SK-N-SH (cell line): ENCODE results near the gene DIS3L2. TPM values are rescaled to one million over a fixed set of nuclear protein-coding genes. Genes with fewer than 3 reads are reported as not detected.

Experiments
- CTCF ChIA-PET: fragments of 300-600, 350-600 bp; formaldehyde crosslinking; extraction: SDS; loops from one replicate; lab custom pipeline; 2021; lab: Yijun Ruan, JAX
- POLR2A ChIA-PET: fragments of 350-600 bp; sonication (Branson Sonifier 250); formaldehyde crosslinking; extraction: SDS; loops from one replicate; lab custom pipeline; 2020; ENCODE audit warnings: antibody characterized with exemption, inconsistent platforms; lab: Yijun Ruan, JAX
- DNase-seq: peaks from one replicate; pipeline ENCODE4 v3.0.0; 2012
- H2AFZ ChIP-seq: fragments of 200-600 bp; sonication (generic); 2 replicates; pipeline ENCODE4 v1.8.1; 2016; ENCODE audit warnings: antibody characterized with exemption, mild to moderate bottlenecking, low read depth
- H3F3A ChIP-seq: fragments of 200-600 bp; sonication (generic); replicated peaks from 2 replicates; pipeline ENCODE3; 2016; ENCODE audit warnings: antibody characterized with exemption, mild to moderate bottlenecking; ENCODE audit not compliant: insufficient read depth
- H3K27ac ChIP-seq, 2 experiments: fragments of 200-500 bp in 1 of 2; fragments of 200-600 bp in 1 of 2; sonication (Bioruptor generic) in 1 of 2; sonication (generic), shearing (Covaris generic) in 1 of 2; 2 replicates each; pipeline versions ENCODE4 v1.5.1 to v1.6.1; 2014 to 2016; ENCODE audit warnings: low read depth in 2 of 2, inconsistent platforms in 1 of 2, low read length in 1 of 2, mild to moderate bottlenecking in 1 of 2, mixed read lengths in 1 of 2
- H3K27me3 ChIP-seq: fragments of 200-600 bp; sonication (generic), shearing (Covaris generic); 2 replicates; pipeline ENCODE4 v1.6.1; 2016; ENCODE audit warnings: mixed run types; ENCODE audit not compliant: insufficient read depth
- H3K36me3 ChIP-seq, 2 experiments: fragments of 200-500 bp in 1 of 2; fragments of 200-600 bp in 1 of 2; sonication (Bioruptor generic) in 1 of 2; sonication (generic) in 1 of 2; replicated peaks in 1 of 2; 2 replicates each; pipeline versions ENCODE3 to v1.5.1; 2014 to 2016; ENCODE audit warnings: low read length in 1 of 2, mild to moderate bottlenecking in 1 of 2; ENCODE audit not compliant: insufficient read depth in 2 of 2, control insufficient read depth in 1 of 2
- H3K4me1 ChIP-seq, 2 experiments: fragments of 200-500 bp in 1 of 2; fragments of 200-600 bp in 1 of 2; sonication (Bioruptor generic) in 1 of 2; sonication (generic), shearing (Covaris generic) in 1 of 2; 2 replicates each; pipeline versions ENCODE4 v1.5.1 to v1.6.1; 2014 to 2016; ENCODE audit warnings: low read depth in 1 of 2, low read length in 1 of 2, mixed run types in 1 of 2; ENCODE audit not compliant: insufficient read depth in 2 of 2, control insufficient read depth in 1 of 2
- H3K4me2 ChIP-seq: fragments of 200-600 bp; sonication (generic), shearing (Covaris generic); 2 replicates; pipeline ENCODE4 v1.6.1; 2017; ENCODE audit warnings: mixed run types
- H3K4me3 ChIP-seq, 2 experiments: fragments of 200-500 bp in 1 of 2; fragments of 200-600 bp in 1 of 2; sonication (Bioruptor generic) in 1 of 2; sonication (generic), shearing (Covaris generic) in 1 of 2; 2 replicates each; pipeline versions ENCODE4 v1.5.1 to v1.8.1; 2014 to 2016; ENCODE audit warnings: low read depth in 2 of 2, inconsistent platforms in 1 of 2, low read length in 1 of 2, mild to moderate bottlenecking in 1 of 2, mixed read lengths in 1 of 2, moderate library complexity in 1 of 2
- H3K79me2 ChIP-seq: fragments of 200-600 bp; sonication (generic); 2 replicates; pipeline ENCODE4 v1.8.1; 2017; ENCODE audit warnings: mild to moderate bottlenecking; ENCODE audit not compliant: insufficient read depth
- H3K9ac ChIP-seq: fragments of 200-600 bp; sonication (generic); 2 replicates; pipeline ENCODE4 v1.6.1; 2017; ENCODE audit warnings: mixed run types
- H3K9me2 ChIP-seq: fragments of 200-600 bp; sonication (generic); 2 replicates; pipeline ENCODE4 v1.6.1; 2017; ENCODE audit warnings: mixed run types
- H3K9me3 ChIP-seq: fragments of 200-600 bp; sonication (generic); 2 replicates; pipeline ENCODE4 v1.6.1; 2017; ENCODE audit warnings: mixed run types, mild to moderate bottlenecking, moderate library complexity
- H4K20me1 ChIP-seq: fragments of 200-600 bp; sonication (generic); 2 replicates; pipeline ENCODE4 v1.6.1; 2017; ENCODE audit warnings: mild to moderate bottlenecking, mixed run types; ENCODE audit not compliant: insufficient read depth
- CHD2 ChIP-seq: fragments of 150-350 bp; IDR thresholded peaks from 2 replicates; pipeline ENCODE4 v1.6.1; 2018; ENCODE audit warnings: low read length; ENCODE audit not compliant: partially characterized antibody
- EZH2phosphoT487 ChIP-seq: fragments of 200-600 bp; sonication (generic); IDR thresholded peaks from 2 replicates; pipeline ENCODE4 v1.6.1; 2017; ENCODE audit warnings: low read depth, mixed run types, mild to moderate bottlenecking, antibody characterized with exemption, moderate library complexity, borderline replicate concordance
- FOXM1 ChIP-seq: IDR thresholded peaks from 2 replicates; pipeline ENCODE4 v1.4.0; 2012; ENCODE audit warnings: low read depth, mild to moderate bottlenecking
- JUND ChIP-seq: IDR thresholded peaks from 2 replicates; pipeline ENCODE4 v1.4.0; 2012
- MXI1 ChIP-seq: IDR thresholded peaks from 2 replicates; pipeline ENCODE4 v1.6.1; 2012; ENCODE audit warnings: mild to moderate bottlenecking, low read depth, low read length, improper control_type of control experiment
- NFIC ChIP-seq: IDR thresholded peaks from 2 replicates; pipeline ENCODE4 v1.4.0; 2012; ENCODE audit warnings: borderline replicate concordance
- POLR2AphosphoS5 ChIP-seq: IDR thresholded peaks from 2 replicates; pipeline ENCODE4 v1.6.1; 2012; ENCODE audit warnings: low read depth, low read length
- RAD21 ChIP-seq: IDR thresholded peaks from 2 replicates; pipeline ENCODE4 v1.6.1; 2012; ENCODE audit warnings: mild to moderate bottlenecking, low read length
- RCOR1 ChIP-seq: fragments of 150-350 bp; IDR thresholded peaks from 2 replicates; pipeline ENCODE4 v1.6.1; 2017; ENCODE audit warnings: antibody characterized with exemption, low read length
- RFX5 ChIP-seq: IDR thresholded peaks from 2 replicates; pipeline ENCODE4 v1.6.1; 2012; ENCODE audit warnings: mild to moderate bottlenecking, improper control_type of control experiment, low read length
- SIN3A ChIP-seq: IDR thresholded peaks from 2 replicates; pipeline ENCODE4 v1.6.1; 2012; ENCODE audit warnings: low read depth, mild to moderate bottlenecking, low read length, moderate library complexity, borderline replicate concordance
- SMC3 ChIP-seq: IDR thresholded peaks from 2 replicates; pipeline ENCODE4 v1.6.1; 2012; ENCODE audit warnings: low read depth, low read length, improper control_type of control experiment
- YY1 ChIP-seq: IDR thresholded peaks from 2 replicates; pipeline ENCODE4 v1.4.0; 2012; ENCODE audit warnings: low read depth, mild to moderate bottlenecking
- WGBS: methylation state at CpG from one replicate; pipeline ENCODE4 v1.1.6; 2017; ENCODE audit warnings: low lambda C conversion rate; 5-methylcytosine and 5-hydroxymethylcytosine counted together
- polyA plus RNA-seq, 3 experiments: library from polyadenylated mRNA; depleted of rRNA; stranded (reverse); fragments of >200 nt; gene quantifications; 2 replicates each; pipeline ENCODE4 v1.2.3, GENCODE V29; 2012
- TF ChIP-seq, protein P1 (sequence below): IDR thresholded peaks from 2 replicates; pipeline ENCODE4 v1.6.1; 2012; ENCODE audit warnings: mild to moderate bottlenecking, low read depth, low read length, moderate library complexity
- TF ChIP-seq, protein P2 (sequence below): IDR thresholded peaks from 2 replicates; pipeline ENCODE4; 2012
- TF ChIP-seq, protein P3 (sequence below): IDR thresholded peaks from 2 replicates; pipeline ENCODE4 v1.4.0; 2012; ENCODE audit warnings: low read depth

DIS3L2 gene
- polyA plus RNA-seq, 1 of the 3 experiments (the other 2 are of a cell fraction) = 17.9 TPM

DNA sequence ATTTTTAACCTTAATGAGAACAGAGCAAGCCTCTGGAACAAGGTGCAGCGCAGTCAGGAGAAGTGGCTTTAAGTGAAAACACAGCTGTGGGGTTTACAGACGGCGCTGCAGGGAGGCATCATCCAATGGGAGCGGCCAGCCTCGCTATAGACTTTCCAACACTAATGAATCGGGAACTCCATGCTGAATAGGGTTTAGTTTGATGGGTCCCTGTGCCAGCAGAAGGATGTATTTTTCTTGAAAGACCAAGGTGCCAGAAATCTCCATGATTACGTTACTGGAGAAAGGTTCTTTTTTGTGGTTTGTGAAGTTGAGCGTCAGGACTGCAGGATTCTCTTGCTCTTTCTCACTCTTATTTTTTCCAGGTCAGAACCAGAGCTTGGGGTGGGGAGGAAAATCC, 329.2 kb downstream of the DIS3L2 start:
- H3K9me2 ChIP-seq = no peaks in the 10 kb centered on the region
- H3F3A ChIP-seq = no peaks in the 10 kb centered on the region
- H4K20me1 ChIP-seq = no peaks in the 10 kb centered on the region
- no peak overlapping the region for H2AFZ ChIP-seq
- TF ChIP-seq MXI1 (no peak), FOXM1 (no peak), SMC3 (no peak)
- H3K79me2 ChIP-seq = no peaks in the 10 kb centered on the region
- H3K4me2 ChIP-seq = no peak overlapping the region
- POLR2A ChIA-PET = no interaction called here
- no peak overlapping the region for H3K4me3 ChIP-seq
- no peaks in the 10 kb centered on the region for H3K27me3 ChIP-seq
- H3K36me3 ChIP-seq = peaks cover 0 to 9% of the 10 kb centered on the region in 2 experiments
- WGBS = over 99% methylated on average over 8 of the region's 8 CpGs
- H3K4me1 ChIP-seq = peaks cover 0 to 9% of the 10 kb centered on the region in 2 experiments; a peak in 1 of 4 replicates
- CTCF ChIA-PET = interaction anchor here (1.2 kb wide), 1 partner anchor 365 kb away, joined by 7 read pairs; the partner anchor contains the start of gene NPPC
- DNase-seq = no peak
- H3K9me3 ChIP-seq = no peaks in the 10 kb centered on the region
- H3K27ac ChIP-seq = no peak overlapping the region
- no peak overlapping the region for H3K9ac ChIP-seq

DNA sequence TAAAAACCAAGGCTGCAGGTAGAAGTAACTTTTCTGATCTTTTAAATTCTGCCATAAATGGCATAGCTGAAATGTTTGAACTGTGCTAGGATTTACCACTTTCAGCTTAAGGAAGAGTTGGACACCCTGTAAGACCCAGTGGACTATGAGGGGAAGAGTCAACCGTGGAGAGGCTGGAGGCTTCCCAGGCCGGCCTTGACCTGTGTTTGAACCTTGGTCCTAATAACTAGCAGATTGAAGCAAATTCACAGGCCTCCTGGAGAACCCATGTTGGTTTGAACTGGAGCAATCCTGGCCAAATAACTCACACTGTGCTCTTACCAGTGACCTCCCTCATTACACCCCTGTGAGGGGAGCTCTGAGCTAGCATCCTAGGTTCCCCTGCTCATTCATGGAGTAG, 329.8 kb downstream of the DIS3L2 start:
- Histone ChIP-seq H2AFZ (no peak overlapping the region), H3K27me3 (no peaks in the 10 kb centered on the region), H3K4me2 (no peak overlapping the region), H4K20me1 (no peaks in the 10 kb centered on the region), H3K79me2 (no peaks in the 10 kb centered on the region), H3K9me2 (no peaks in the 10 kb centered on the region), H3K36me3 (peaks cover 0 to 9% of the 10 kb centered on the region in 2 experiments), H3K4me1 (peaks cover 0 to 3% of the 10 kb centered on the region in 2 experiments; a peak in 1 of 4 replicates), H3K9ac (no peak overlapping the region), H3K9me3 (no peaks in the 10 kb centered on the region), H3K4me3 (no peak overlapping the region), H3K27ac (no peak overlapping the region), H3F3A (no peaks in the 10 kb centered on the region)
- ChIA-PET CTCF (interaction anchor here (1.0 to 3.1 kb wide), 2 partner anchors 18 to 384 kb away, joined by 3 to 16 read pairs; no protein-coding TSS in a partner anchor), POLR2A (no interaction called here)
- TF ChIP-seq EZH2phosphoT487 (no peak), RCOR1 (no peak), YY1 (no peak), RFX5 (no peak), CHD2 (no peak), SIN3A (no peak), JUND (no peak), MXI1 (no peak), RAD21 (no peak), POLR2AphosphoS5 (no peak), NFIC (no peak)
- TF ChIP-seq, protein P1, sequence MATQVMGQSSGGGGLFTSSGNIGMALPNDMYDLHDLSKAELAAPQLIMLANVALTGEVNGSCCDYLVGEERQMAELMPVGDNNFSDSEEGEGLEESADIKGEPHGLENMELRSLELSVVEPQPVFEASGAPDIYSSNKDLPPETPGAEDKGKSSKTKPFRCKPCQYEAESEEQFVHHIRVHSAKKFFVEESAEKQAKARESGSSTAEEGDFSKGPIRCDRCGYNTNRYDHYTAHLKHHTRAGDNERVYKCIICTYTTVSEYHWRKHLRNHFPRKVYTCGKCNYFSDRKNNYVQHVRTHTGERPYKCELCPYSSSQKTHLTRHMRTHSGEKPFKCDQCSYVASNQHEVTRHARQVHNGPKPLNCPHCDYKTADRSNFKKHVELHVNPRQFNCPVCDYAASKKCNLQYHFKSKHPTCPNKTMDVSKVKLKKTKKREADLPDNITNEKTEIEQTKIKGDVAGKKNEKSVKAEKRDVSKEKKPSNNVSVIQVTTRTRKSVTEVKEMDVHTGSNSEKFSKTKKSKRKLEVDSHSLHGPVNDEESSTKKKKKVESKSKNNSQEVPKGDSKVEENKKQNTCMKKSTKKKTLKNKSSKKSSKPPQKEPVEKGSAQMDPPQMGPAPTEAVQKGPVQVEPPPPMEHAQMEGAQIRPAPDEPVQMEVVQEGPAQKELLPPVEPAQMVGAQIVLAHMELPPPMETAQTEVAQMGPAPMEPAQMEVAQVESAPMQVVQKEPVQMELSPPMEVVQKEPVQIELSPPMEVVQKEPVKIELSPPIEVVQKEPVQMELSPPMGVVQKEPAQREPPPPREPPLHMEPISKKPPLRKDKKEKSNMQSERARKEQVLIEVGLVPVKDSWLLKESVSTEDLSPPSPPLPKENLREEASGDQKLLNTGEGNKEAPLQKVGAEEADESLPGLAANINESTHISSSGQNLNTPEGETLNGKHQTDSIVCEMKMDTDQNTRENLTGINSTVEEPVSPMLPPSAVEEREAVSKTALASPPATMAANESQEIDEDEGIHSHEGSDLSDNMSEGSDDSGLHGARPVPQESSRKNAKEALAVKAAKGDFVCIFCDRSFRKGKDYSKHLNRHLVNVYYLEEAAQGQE = no peak
- TF ChIP-seq, protein P2, sequence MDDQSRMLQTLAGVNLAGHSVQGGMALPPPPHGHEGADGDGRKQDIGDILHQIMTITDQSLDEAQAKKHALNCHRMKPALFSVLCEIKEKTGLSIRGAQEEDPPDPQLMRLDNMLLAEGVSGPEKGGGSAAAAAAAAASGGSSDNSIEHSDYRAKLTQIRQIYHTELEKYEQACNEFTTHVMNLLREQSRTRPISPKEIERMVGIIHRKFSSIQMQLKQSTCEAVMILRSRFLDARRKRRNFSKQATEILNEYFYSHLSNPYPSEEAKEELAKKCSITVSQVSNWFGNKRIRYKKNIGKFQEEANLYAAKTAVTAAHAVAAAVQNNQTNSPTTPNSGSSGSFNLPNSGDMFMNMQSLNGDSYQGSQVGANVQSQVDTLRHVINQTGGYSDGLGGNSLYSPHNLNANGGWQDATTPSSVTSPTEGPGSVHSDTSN = no peak
- TF ChIP-seq, protein P3, sequence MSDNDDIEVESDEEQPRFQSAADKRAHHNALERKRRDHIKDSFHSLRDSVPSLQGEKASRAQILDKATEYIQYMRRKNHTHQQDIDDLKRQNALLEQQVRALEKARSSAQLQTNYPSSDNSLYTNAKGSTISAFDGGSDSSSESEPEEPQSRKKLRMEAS = no peak
- 94% methylated on average over 2 of the region's 2 CpGs for WGBS
- no peak for DNase-seq
